Measurements from ENCODE around the gene SFXN4. TPM values are rescaled to one million over a fixed set of nuclear protein-coding genes. Genes with fewer than 3 reads are reported as not detected.

SFXN4 gene
- total and polyA plus RNA-seq, 4 donors = 12.4 to 34.1 (median 24.1) TPM

- WGBS = 89% methylated on average over 6 of the region's 6 CpGs
- Histone ChIP-seq H3K27ac (ENCODE audit: low read depth in 1 of 2, low read length in 2 of 2) (no peak overlapping the region), H3K4me1 (ENCODE audit: control insufficient read depth in 4 of 4, insufficient read depth in 4 of 4, low read length in 3 of 4) (peaks cover 3 to 16% (median 9%) of the 10 kb centered on the region in 4 donors), H3K4me3 (ENCODE audit: low read depth in 1 of 3, low read length in 3 of 3) (no peak overlapping the region), H3K27me3 (ENCODE audit: control insufficient read depth in 4 of 4, insufficient read depth in 4 of 4, low read length in 3 of 4) (no peaks in the 10 kb centered on the region), H3K9me3 (ENCODE audit: control insufficient read depth in 4 of 4, low read length in 3 of 4) (no peaks in the 10 kb centered on the region), H3K36me3 (ENCODE audit: control insufficient read depth in 4 of 4, insufficient read depth in 3 of 4, low read depth in 1 of 4, low read length in 3 of 4) (peaks cover 5 to 30% (median 25%) of the 10 kb centered on the region in 4 donors), H3K9ac (ENCODE audit: low read depth in 1 of 2, low read length in 2 of 2) (no peak overlapping the region)
- DNase-seq (ENCODE audit: low spot score) = no peak
- TF ChIP-seq FOXA2 (IDR thresholded peaks at IDR 0.05) (no peak), HNF4G (IDR thresholded peaks at IDR 0.05) (no peak), YY1 (IDR thresholded peaks at IDR 0.05) (no peak), FOXA1 (IDR thresholded peaks at IDR 0.05) (no peak), ATF3 (IDR thresholded peaks at IDR 0.05) (no peak), SP1 (IDR thresholded peaks at IDR 0.05) (no peak), ZBTB33 (IDR thresholded peaks at IDR 0.05) (no peak)
- TF ChIP-seq, protein P1, sequence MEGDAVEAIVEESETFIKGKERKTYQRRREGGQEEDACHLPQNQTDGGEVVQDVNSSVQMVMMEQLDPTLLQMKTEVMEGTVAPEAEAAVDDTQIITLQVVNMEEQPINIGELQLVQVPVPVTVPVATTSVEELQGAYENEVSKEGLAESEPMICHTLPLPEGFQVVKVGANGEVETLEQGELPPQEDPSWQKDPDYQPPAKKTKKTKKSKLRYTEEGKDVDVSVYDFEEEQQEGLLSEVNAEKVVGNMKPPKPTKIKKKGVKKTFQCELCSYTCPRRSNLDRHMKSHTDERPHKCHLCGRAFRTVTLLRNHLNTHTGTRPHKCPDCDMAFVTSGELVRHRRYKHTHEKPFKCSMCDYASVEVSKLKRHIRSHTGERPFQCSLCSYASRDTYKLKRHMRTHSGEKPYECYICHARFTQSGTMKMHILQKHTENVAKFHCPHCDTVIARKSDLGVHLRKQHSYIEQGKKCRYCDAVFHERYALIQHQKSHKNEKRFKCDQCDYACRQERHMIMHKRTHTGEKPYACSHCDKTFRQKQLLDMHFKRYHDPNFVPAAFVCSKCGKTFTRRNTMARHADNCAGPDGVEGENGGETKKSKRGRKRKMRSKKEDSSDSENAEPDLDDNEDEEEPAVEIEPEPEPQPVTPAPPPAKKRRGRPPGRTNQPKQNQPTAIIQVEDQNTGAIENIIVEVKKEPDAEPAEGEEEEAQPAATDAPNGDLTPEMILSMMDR (IDR thresholded peaks at IDR 0.05; ENCODE audit: low read depth, low read length, missing input control) = no peak
Measured at GRCh38 chr10:119176166-119176565, 10.7 kb upstream of the SFXN4 start.

DNA sequence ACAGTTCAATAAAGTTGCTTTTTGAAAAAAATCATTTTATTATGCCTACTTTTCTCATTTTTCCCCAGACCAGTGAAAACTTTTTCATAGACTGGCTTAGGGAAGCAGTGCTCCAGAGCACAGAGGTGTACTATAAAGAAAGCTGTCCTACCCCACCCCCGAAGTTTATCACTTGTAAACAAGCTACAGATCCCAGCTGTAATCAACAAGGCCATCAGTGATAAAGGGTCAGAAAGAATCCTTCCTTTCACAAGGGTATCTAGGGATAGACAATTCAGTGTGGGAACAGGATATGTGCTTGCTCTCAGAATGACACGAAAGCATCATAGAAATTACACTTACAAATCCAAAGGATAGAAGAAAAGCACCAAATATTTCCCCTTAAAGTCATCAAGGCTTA, 8.6 kb upstream of the SFXN4 start:
- Histone ChIP-seq H3K4me3 (ENCODE audit: low read depth in 1 of 3, low read length in 3 of 3) (no peak overlapping the region), H3K27ac (ENCODE audit: low read depth in 1 of 2, low read length in 2 of 2) (no peak overlapping the region), H3K9ac (ENCODE audit: low read depth in 1 of 2, low read length in 2 of 2) (no peak overlapping the region), H3K9me3 (ENCODE audit: control insufficient read depth in 4 of 4, low read length in 3 of 4) (no peaks in the 10 kb centered on the region), H3K27me3 (ENCODE audit: control insufficient read depth in 4 of 4, insufficient read depth in 4 of 4, low read length in 3 of 4) (no peaks in the 10 kb centered on the region), H3K36me3 (ENCODE audit: control insufficient read depth in 4 of 4, insufficient read depth in 3 of 4, low read depth in 1 of 4, low read length in 3 of 4) (peaks cover 6 to 43% (median 38%) of the 10 kb centered on the region in 4 donors), H3K4me1 (ENCODE audit: control insufficient read depth in 4 of 4, insufficient read depth in 4 of 4, low read length in 3 of 4) (peaks cover 3 to 16% (median 10%) of the 10 kb centered on the region in 4 donors)
- WGBS = 64% methylated on average over 2 of the region's 2 CpGs
- no peak for DNase-seq (ENCODE audit: low spot score)
- TF ChIP-seq, protein P2, sequence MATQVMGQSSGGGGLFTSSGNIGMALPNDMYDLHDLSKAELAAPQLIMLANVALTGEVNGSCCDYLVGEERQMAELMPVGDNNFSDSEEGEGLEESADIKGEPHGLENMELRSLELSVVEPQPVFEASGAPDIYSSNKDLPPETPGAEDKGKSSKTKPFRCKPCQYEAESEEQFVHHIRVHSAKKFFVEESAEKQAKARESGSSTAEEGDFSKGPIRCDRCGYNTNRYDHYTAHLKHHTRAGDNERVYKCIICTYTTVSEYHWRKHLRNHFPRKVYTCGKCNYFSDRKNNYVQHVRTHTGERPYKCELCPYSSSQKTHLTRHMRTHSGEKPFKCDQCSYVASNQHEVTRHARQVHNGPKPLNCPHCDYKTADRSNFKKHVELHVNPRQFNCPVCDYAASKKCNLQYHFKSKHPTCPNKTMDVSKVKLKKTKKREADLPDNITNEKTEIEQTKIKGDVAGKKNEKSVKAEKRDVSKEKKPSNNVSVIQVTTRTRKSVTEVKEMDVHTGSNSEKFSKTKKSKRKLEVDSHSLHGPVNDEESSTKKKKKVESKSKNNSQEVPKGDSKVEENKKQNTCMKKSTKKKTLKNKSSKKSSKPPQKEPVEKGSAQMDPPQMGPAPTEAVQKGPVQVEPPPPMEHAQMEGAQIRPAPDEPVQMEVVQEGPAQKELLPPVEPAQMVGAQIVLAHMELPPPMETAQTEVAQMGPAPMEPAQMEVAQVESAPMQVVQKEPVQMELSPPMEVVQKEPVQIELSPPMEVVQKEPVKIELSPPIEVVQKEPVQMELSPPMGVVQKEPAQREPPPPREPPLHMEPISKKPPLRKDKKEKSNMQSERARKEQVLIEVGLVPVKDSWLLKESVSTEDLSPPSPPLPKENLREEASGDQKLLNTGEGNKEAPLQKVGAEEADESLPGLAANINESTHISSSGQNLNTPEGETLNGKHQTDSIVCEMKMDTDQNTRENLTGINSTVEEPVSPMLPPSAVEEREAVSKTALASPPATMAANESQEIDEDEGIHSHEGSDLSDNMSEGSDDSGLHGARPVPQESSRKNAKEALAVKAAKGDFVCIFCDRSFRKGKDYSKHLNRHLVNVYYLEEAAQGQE (IDR thresholded peaks at IDR 0.05) = no peak
- TF ChIP-seq JUND (IDR thresholded peaks at IDR 0.05) (no peak), MAX (IDR thresholded peaks at IDR 0.05) (no peak), EGR1 (IDR thresholded peaks at IDR 0.05; ENCODE audit: low read depth in 2 of 2) (no peak), RAD21 (IDR thresholded peaks at IDR 0.05) (no peak), NR2F2 (IDR thresholded peaks at IDR 0.05) (no peak), HNF4G (IDR thresholded peaks at IDR 0.05) (no peak), FOXA1 (IDR thresholded peaks at IDR 0.05) (no peak), GABPA (IDR thresholded peaks at IDR 0.05 in 1 of 2, conservative IDR thresholded peaks at IDR 0.05 in 1 of 2) (no peak), SP1 (IDR thresholded peaks at IDR 0.05) (no peak), FOXA2 (IDR thresholded peaks at IDR 0.05) (no peak), RXRA (IDR thresholded peaks at IDR 0.05) (no peak), HNF4A (conservative IDR thresholded peaks at IDR 0.05) (no peak), ZBTB33 (IDR thresholded peaks at IDR 0.05) (no peak)
